ENCODE measurements around the gene TF. TPM values are rescaled to one million over a fixed set of nuclear protein-coding genes. Genes with fewer than 3 reads are reported as not detected.
A peak's percentile ranks its signal among the peaks of the same experiment; 100 is the strongest.

The TF gene
- polyA plus RNA-seq, 1 donor (not counting 4 experiments of a cell fraction or from before 2014, with no cell fraction given) = 0.30 TPM

- Histone ChIP-seq H3K4me3 (ENCODE audit: control insufficient read depth in 2 of 3, extremely low read depth in 1 of 3, insufficient read depth in 2 of 3, low read depth in 1 of 3, low read length in 3 of 3) (no peak overlapping the region), H3K36me3 (ENCODE audit: control insufficient read depth in 2 of 2, extremely low read depth in 1 of 2, insufficient read depth in 2 of 2, low read length in 2 of 2) (no peaks in the 10 kb centered on the region), H3K27ac (ENCODE audit: control insufficient read depth, insufficient read depth, low read length) (no peak overlapping the region), H3K9ac (ENCODE audit: control insufficient read depth, extremely low read depth, insufficient read depth, low read length) (no peak overlapping the region), H2AFZ (ENCODE audit: control insufficient read depth, low read length) (no peak overlapping the region), H3K27me3 (ENCODE audit: control insufficient read depth, extremely low read depth, insufficient read depth, low read length) (peaks cover 4% of the 10 kb centered on the region), H3K4me2 (ENCODE audit: control insufficient read depth, extremely low read depth, insufficient read depth, low read depth, low read length) (no peak overlapping the region), H3K9me3 (ENCODE audit: control insufficient read depth, low read depth, low read length) (no peaks in the 10 kb centered on the region), H4K20me1 (ENCODE audit: control insufficient read depth, extremely low read depth, insufficient read depth, low read length) (no peaks in the 10 kb centered on the region), H3K4me1 (ENCODE audit: control insufficient read depth, extremely low read depth, insufficient read depth, low read length) (no peaks in the 10 kb centered on the region), H3K79me2 (ENCODE audit: control insufficient read depth, insufficient read depth, low read length) (no peaks in the 10 kb centered on the region), H3K9me1 (ENCODE audit: control insufficient read depth, extremely low read depth, insufficient read depth, low read length) (no peaks in the 10 kb centered on the region)
- FAIRE-seq (no peak), DNase-seq (ENCODE audit: low read depth, low spot score) (no peak)
- TF ChIP-seq CTCF (optimal IDR thresholded peaks at IDR 0.05 in 1 of 3, IDR thresholded peaks at IDR 0.05 in 1 of 3, conservative IDR thresholded peaks at IDR 0.05 in 1 of 3; ENCODE audit: extremely low read depth in 1 of 3, insufficient read depth in 2 of 3, low read length in 3 of 3) (peak in 1 of 3 experiments; percentile 2), EZH2 (IDR thresholded peaks at IDR 0.05; ENCODE audit: low read length) (no peak)
- dilution Hi-C loops (cut with MboI; ENCODE audit: extremely low pct_ligation_motif_present, low sequenced_read_pairs) = no loop called here
Measured at GRCh38 chr3:133831966-133832801, 86.0 kb downstream of the TF start.

- no peak for DNase-seq (ENCODE audit: low read depth, low spot score)
- Histone ChIP-seq H3K4me2 (ENCODE audit: control insufficient read depth, extremely low read depth, insufficient read depth, low read depth, low read length) (no peak overlapping the region), H3K79me2 (ENCODE audit: control insufficient read depth, insufficient read depth, low read length) (no peaks in the 10 kb centered on the region), H3K4me3 (ENCODE audit: control insufficient read depth in 2 of 3, extremely low read depth in 1 of 3, insufficient read depth in 2 of 3, low read depth in 1 of 3, low read length in 3 of 3) (no peak overlapping the region), H3K9me1 (ENCODE audit: control insufficient read depth, extremely low read depth, insufficient read depth, low read length) (no peaks in the 10 kb centered on the region), H3K27ac (ENCODE audit: control insufficient read depth, insufficient read depth, low read length) (no peak overlapping the region), H3K4me1 (ENCODE audit: control insufficient read depth, extremely low read depth, insufficient read depth, low read length) (no peaks in the 10 kb centered on the region), H3K9me3 (ENCODE audit: control insufficient read depth, low read depth, low read length) (no peaks in the 10 kb centered on the region), H2AFZ (ENCODE audit: control insufficient read depth, low read length) (no peak overlapping the region), H3K36me3 (ENCODE audit: control insufficient read depth in 2 of 2, extremely low read depth in 1 of 2, insufficient read depth in 2 of 2, low read length in 2 of 2) (no peaks in the 10 kb centered on the region), H3K9ac (ENCODE audit: control insufficient read depth, extremely low read depth, insufficient read depth, low read length) (no peak overlapping the region), H3K27me3 (ENCODE audit: control insufficient read depth, extremely low read depth, insufficient read depth, low read length) (peaks cover 4% of the 10 kb centered on the region), H4K20me1 (ENCODE audit: control insufficient read depth, extremely low read depth, insufficient read depth, low read length) (no peaks in the 10 kb centered on the region)
- no peak for FAIRE-seq
- dilution Hi-C loops (cut with MboI; ENCODE audit: extremely low pct_ligation_motif_present, low sequenced_read_pairs) = no loop called here
- TF ChIP-seq EZH2 (IDR thresholded peaks at IDR 0.05; ENCODE audit: low read length) (no peak), CTCF (optimal IDR thresholded peaks at IDR 0.05 in 1 of 3, IDR thresholded peaks at IDR 0.05 in 1 of 3, conservative IDR thresholded peaks at IDR 0.05 in 1 of 3; ENCODE audit: extremely low read depth in 1 of 3, insufficient read depth in 2 of 3, low read length in 3 of 3) (no peak)
Measured at GRCh38 chr3:133832802-133833144, 86.6 kb downstream of the TF start.
